MCF 10A (cell line): ENCODE results near the gene GPHA2. TPM values are rescaled to one million over a fixed set of nuclear protein-coding genes. Genes with fewer than 3 reads are reported as not detected.

Experiments
- BruUV-seq: library from RNA; stranded (reverse); fragments of 400-500 nt; replicated peaks from 2 replicates; lab custom pipeline; 2021; lab: Mats Ljungman, UMichigan
- CTCF ChIA-PET: fragments of 300-600 bp; sonication (Branson Sonifier 250); formaldehyde crosslinking; extraction: SDS; loops from one replicate; lab custom pipeline; 2021; ENCODE audit warnings: antibody characterized with exemption, inconsistent platforms; lab: Yijun Ruan, JAX
- POLR2A ChIA-PET: fragments of 300-600, 350-650 bp; sonication (Branson Sonifier 250); formaldehyde crosslinking; extraction: SDS; loops from one replicate; lab custom pipeline; 2020; ENCODE audit warnings: antibody characterized with exemption, inconsistent platforms; lab: Yijun Ruan, JAX
- DNase-seq: peaks from one replicate; pipeline ENCODE4 v3.0.0-alpha.2; 2018; ENCODE audit not compliant: unreplicated experiment
- H3K27ac Mint-ChIP-seq: one replicate; pipeline ENCODE4 v1.8.0; 2022; ENCODE audit warnings: mild to moderate bottlenecking, low read depth, mixed read lengths; ENCODE audit not compliant: unreplicated experiment
- H3K27me3 Mint-ChIP-seq: one replicate; pipeline ENCODE4 v1.8.0; 2022; ENCODE audit warnings: mixed read lengths; ENCODE audit not compliant: insufficient read depth, unreplicated experiment
- H3K36me3 Mint-ChIP-seq: one replicate; pipeline ENCODE4 v1.8.0; 2022; ENCODE audit warnings: mild to moderate bottlenecking, moderate library complexity, mixed read lengths; ENCODE audit not compliant: insufficient read depth, unreplicated experiment
- H3K4me1 Mint-ChIP-seq: one replicate; pipeline ENCODE4 v1.8.0; 2022; ENCODE audit warnings: mixed read lengths; ENCODE audit not compliant: insufficient read depth, unreplicated experiment
- H3K4me3 Mint-ChIP-seq: one replicate; pipeline ENCODE4 v1.8.0; 2022; ENCODE audit warnings: mild to moderate bottlenecking, moderate library complexity, mixed read lengths; ENCODE audit not compliant: unreplicated experiment
- H3K9me3 Mint-ChIP-seq: one replicate; pipeline ENCODE4 v1.8.0; 2022; ENCODE audit warnings: mixed read lengths; ENCODE audit not compliant: unreplicated experiment
- intact Hi-C: fragments of 100-400 bp; cut with micrococcal nuclease; formaldehyde crosslinking; loops from 2 replicates; pipeline ENCODE4 v1.14.1; 2022
- total RNA-seq: library from RNA; stranded (reverse); gene quantifications from 2 replicates; pipeline ENCODE4 v1.2.3, GENCODE V29; 2022
- TF ChIP-seq, protein P1 (sequence below): fragments of 200-600 bp; IDR thresholded peaks from one replicate; pipeline ENCODE4 v1.8.0; 2022; ENCODE audit warnings: antibody characterized with exemption, mild to moderate bottlenecking; ENCODE audit not compliant: unreplicated experiment

GPHA2 gene
- total RNA-seq, 1 experiment from 2014 or later = not detected

DNA sequence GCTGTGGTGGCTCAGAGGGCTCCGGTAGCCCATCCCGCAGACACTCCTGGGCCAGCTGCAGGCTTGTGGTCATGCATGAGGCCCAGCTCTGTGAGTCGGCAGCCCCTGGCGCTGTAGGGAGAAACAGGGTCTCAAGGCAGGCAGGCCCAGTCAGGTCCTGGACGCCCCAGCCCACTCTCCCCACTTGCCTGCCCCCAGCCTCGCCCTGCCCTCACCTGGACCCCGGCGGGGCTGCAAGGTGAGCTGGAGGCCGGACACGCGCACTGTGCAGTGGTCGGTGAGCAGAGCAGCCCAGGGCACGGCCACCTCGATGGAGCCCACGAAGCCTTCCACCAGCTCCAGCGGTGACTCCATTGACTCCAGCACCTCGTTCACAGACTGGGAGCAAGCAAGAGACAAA lies 21.6 kb downstream of the GPHA2 start:
- TF ChIP-seq, protein P1, sequence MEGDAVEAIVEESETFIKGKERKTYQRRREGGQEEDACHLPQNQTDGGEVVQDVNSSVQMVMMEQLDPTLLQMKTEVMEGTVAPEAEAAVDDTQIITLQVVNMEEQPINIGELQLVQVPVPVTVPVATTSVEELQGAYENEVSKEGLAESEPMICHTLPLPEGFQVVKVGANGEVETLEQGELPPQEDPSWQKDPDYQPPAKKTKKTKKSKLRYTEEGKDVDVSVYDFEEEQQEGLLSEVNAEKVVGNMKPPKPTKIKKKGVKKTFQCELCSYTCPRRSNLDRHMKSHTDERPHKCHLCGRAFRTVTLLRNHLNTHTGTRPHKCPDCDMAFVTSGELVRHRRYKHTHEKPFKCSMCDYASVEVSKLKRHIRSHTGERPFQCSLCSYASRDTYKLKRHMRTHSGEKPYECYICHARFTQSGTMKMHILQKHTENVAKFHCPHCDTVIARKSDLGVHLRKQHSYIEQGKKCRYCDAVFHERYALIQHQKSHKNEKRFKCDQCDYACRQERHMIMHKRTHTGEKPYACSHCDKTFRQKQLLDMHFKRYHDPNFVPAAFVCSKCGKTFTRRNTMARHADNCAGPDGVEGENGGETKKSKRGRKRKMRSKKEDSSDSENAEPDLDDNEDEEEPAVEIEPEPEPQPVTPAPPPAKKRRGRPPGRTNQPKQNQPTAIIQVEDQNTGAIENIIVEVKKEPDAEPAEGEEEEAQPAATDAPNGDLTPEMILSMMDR = no peak
- Mint-ChIP-seq H3K27ac (no peak overlapping the region), H3K4me1 (peaks cover 6% of the 10 kb centered on the region), H3K36me3 (peaks cover 49% of the 10 kb centered on the region), H3K4me3 (no peak overlapping the region), H3K27me3 (no peaks in the 10 kb centered on the region), H3K9me3 (no peaks in the 10 kb centered on the region)
- intact Hi-C loops = loop anchor here (10.0 kb wide), 1 partner anchor 201 kb away; the partner anchor contains the start of genes TM7SF2 and ZNHIT2
- DNase-seq = no peak
- CTCF ChIA-PET = interaction anchor here (0.6 to 1.1 kb wide), 2 partner anchors 27 to 151 kb away, joined by 3 read pairs; no protein-coding TSS in a partner anchor
- POLR2A ChIA-PET = interaction anchor here (0.6 to 1.0 kb wide), 2 partner anchors 93 to 610 kb away, joined by 3 read pairs; no protein-coding TSS in a partner anchor
- BruUV-seq = no TSS peak

DNA sequence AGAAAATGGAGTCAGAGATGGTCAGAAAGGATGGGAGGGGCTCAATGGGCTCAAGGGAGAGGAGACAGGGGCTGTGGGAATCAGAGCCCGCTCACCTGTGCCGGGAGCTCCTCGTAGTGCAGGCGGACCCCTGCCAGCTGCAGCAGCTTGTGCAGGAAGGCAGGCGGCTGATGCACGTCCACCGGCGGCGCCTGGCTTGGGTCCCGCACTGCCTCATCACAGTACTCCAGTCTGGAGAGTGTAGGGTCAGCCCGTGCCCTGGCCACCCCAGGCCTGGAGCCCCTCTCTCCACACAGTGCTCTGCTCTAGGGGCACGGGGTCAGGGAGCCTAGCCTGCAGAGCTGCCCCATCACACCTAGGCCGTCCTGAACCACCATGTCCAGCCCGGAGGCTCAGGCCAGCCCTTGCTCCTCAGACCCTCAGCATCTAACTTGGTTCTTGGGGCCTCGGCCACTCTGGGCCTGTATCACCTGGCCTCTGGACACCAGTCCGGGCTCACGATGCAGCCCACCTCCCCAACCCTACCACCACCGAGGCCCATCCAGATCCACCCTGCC lies 22.4 kb downstream of the GPHA2 start:
- Mint-ChIP-seq H3K9me3 (no peaks in the 10 kb centered on the region), H3K36me3 (peaks cover 58% of the 10 kb centered on the region), H3K4me3 (no peak overlapping the region), H3K4me1 (peaks cover 6% of the 10 kb centered on the region), H3K27me3 (no peaks in the 10 kb centered on the region), H3K27ac (no peak overlapping the region)
- POLR2A ChIA-PET = interaction anchor here (0.9 kb wide), 1 partner anchor 78 kb away, joined by 3 read pairs; no protein-coding TSS in a partner anchor
- intact Hi-C loops = loop anchor here (10.0 kb wide), 1 partner anchor 202 kb away; the partner anchor contains the start of genes TM7SF2 and ZNHIT2
- CTCF ChIA-PET = interaction anchor here (0.6 to 1.2 kb wide), 3 partner anchors 18 to 261 kb away, joined by 3 read pairs; partner anchors contain the start of gene SF1
- no peak for DNase-seq
- TF ChIP-seq, protein P1 = no peak
- BruUV-seq = no TSS peak

DNA sequence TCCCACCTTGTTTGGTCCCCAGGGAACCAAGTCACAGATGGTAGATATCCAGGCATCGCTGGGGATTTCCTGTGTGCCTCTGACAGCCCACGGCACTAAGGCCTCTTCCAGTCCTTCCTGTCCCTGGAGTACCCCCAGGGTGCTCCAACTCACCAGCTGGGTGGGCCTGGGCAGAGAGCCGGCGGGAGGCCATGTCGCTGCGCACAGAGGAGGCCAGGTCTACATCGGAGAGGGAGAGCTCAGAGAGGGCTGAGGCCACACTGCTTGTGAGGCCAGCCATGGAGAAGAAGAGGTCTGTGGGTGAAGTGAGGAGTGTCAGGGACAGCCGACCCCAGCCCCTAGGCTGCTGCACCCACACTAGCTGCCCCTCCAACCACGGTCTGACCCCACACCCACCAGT lies 24.0 kb downstream of the GPHA2 start:
- H3K9me3 Mint-ChIP-seq = no peaks in the 10 kb centered on the region
- TF ChIP-seq, protein P1 = no peak
- H3K36me3 Mint-ChIP-seq = peaks cover 67% of the 10 kb centered on the region
- H3K4me1 Mint-ChIP-seq = peaks cover 6% of the 10 kb centered on the region
- no TSS peak for BruUV-seq
- intact Hi-C loops = loop anchor here (10.0 kb wide), 1 partner anchor 203 kb away; the partner anchor contains the start of genes TM7SF2 and ZNHIT2
- H3K27me3 Mint-ChIP-seq = no peaks in the 10 kb centered on the region
- ChIA-PET CTCF (interaction anchor here (0.7 to 1.2 kb wide), 3 partner anchors 17 to 65 kb away, joined by 3 to 4 read pairs (median 3); no protein-coding TSS in a partner anchor), POLR2A (no interaction called here)
- no peak overlapping the region for H3K4me3 Mint-ChIP-seq
- no peak for DNase-seq
- H3K27ac Mint-ChIP-seq = no peak overlapping the region

DNA sequence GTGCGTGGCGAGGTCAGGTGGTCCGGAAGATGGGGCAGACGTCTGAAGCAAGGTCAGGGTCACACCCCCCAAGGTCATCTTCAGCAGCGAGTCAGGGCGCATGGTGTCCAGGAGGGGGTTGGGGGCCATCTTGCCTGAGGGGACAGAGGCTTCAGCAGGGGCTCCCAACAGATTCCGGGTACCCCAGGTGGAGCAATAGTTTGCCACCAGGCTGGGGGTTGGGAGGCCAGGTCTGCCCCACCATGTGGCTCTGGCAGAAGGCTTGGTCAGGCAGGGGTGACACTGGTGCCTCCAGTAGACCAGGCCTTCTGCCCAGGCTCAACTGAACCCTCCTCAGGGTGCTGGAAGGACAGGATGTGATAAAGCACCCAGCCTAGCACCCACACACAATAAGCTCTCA lies 24.6 kb downstream of the GPHA2 start:
- TF ChIP-seq, protein P1 = no peak
- intact Hi-C loops = loop anchor here (10.0 kb wide), 1 partner anchor 204 kb away; the partner anchor contains the start of genes TM7SF2 and ZNHIT2
- H3K36me3 Mint-ChIP-seq = peaks cover 67% of the 10 kb centered on the region
- no peaks in the 10 kb centered on the region for H3K9me3 Mint-ChIP-seq
- CTCF ChIA-PET = interaction anchor here (0.7 kb wide), 1 partner anchor 19 kb away, joined by 3 read pairs; no protein-coding TSS in a partner anchor
- no peak overlapping the region for H3K4me3 Mint-ChIP-seq
- no peak overlapping the region for H3K27ac Mint-ChIP-seq
- no peak for DNase-seq
- BruUV-seq = no TSS peak
- peaks cover 5% of the 10 kb centered on the region for H3K4me1 Mint-ChIP-seq
- POLR2A ChIA-PET = no interaction called here
- no peaks in the 10 kb centered on the region for H3K27me3 Mint-ChIP-seq
